ENCODE data around the gene CRELD2. TPM values are rescaled to one million over a fixed set of nuclear protein-coding genes. Genes with fewer than 3 reads are reported as not detected.

The CRELD2 gene
- total RNA-seq, 1 donor from 2014 or later, result 64.2 TPM

GRCh38 chr22:49956914-49957825 is 38.7 kb downstream of the CRELD2 start:
- DNase-seq (ENCODE audit: low read depth, low spot score), result no peak

- no peak for DNase-seq (ENCODE audit: low read depth, low spot score)
Measured at GRCh38 chr22:49957826-49958365, 39.5 kb downstream of the CRELD2 start.

- no peak for DNase-seq (ENCODE audit: low read depth, low spot score)
Measured at GRCh38 chr22:49958366-49958921, 40.0 kb downstream of the CRELD2 start.

- no peak for DNase-seq (ENCODE audit: low read depth, low spot score)
Measured at GRCh38 chr22:49958931-49959781, 40.7 kb downstream of the CRELD2 start.

GRCh38 chr22:49959782-49960158 is 41.3 kb downstream of the CRELD2 start:
- DNase-seq (ENCODE audit: low read depth, low spot score), result no peak

DNA sequence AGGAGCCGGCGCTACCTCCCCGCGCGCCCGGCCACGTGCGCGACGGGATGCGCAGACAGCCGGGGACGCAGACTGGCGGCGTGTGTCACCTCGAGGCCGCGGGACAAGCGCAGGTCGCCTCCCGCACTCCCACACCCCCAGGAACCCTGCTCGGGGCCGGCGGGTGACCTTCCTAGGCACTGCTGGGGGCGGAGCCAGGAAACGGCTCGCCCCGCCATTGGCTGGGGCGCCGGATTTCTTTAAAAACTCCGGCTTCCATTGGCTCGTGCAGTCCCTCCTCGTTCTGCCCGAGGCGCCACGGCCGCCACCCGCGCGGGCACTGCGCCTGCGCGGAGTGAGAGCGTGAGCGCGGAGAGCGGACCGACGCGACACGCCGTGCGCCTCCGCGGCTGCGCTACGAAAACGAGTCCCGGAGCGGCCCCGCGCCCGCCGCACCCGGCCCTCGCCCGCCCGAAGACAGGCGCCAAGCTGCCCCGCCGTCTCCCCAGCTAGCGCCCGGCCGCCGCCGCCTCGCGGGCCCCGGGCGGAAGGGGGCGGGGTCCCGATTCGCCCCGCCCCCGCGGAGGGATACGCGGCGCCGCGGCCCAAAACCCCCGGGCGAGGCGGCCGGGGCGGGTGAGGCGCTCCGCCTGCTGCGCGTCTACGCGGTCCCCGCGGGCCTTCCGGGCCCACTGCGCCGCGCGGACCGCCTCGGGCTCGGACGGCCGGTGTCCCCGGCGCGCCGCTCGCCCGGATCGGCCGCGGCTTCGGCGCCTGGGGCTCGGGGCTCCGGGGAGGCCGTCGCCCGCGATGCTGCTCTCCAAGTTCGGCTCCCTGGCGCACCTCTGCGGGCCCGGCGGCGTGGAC is 41.9 kb downstream of the CRELD2 start, which contains the start of gene PIM3:
Gene PIM3, plus strand, starts transcription at position 614 of the 846 bp plus-strand sequence. Its CDS starts 176 bp downstream, at position 790.
- DNase-seq (ENCODE audit: low read depth, low spot score), result peak; percentile 88

- no peak for DNase-seq (ENCODE audit: low read depth, low spot score)
Measured at GRCh38 chr22:49961005-49961600, 42.7 kb downstream of the CRELD2 start.

DNA sequence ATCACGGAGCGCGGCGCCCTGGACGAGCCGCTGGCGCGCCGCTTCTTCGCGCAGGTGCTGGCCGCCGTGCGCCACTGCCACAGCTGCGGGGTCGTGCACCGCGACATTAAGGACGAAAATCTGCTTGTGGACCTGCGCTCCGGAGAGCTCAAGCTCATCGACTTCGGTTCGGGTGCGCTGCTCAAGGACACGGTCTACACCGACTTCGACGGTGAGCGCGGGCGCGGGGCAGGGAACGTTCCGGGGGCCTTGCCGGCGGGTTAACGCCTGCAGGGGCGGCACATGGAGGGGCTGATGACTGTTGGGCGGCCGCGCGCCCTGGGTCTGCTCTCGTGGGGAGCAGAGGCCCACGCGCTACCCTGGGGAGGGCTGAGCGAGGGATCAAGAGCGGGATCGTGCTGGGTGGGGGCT is 43.2 kb downstream of the CRELD2 start:
- no peak for DNase-seq (ENCODE audit: low read depth, low spot score)

DNA sequence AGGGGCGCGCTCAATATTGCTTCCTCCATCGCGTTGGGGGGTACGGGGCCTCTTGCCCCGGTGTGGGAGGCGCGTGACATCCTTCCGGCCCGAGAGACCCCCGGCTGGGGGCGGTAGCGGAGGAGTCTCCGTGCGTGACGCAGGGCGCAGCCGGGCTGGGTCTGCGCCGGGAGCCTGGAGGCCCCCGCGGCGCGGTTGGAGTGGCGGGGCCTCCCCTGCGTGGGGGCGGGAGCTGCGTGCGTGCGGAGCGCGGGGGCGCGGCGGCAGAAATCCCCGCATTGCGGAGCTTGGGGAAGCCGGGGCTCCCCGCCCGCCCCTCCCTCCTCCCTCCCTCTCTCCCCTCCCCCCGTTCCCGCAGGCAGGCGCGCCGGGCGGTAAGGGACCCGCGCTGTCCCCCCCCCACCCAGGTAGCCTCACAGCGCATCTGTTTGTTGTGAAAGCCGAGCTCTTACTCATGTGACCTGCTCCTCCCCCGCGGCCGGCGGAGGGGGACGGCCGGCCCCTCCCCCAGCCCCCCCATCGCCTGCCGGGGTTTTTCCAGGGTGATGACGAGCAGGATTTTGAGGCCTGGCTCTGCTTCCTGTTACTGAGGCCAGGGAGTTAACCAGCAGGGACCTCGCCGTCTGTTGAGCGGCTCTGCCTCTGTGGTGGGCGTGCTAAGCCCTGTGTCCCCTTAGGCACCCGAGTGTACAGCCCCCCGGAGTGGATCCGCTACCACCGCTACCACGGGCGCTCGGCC is 43.7 kb downstream of the CRELD2 start:
- peak; percentile 73 for DNase-seq (ENCODE audit: low read depth, low spot score)

DNA sequence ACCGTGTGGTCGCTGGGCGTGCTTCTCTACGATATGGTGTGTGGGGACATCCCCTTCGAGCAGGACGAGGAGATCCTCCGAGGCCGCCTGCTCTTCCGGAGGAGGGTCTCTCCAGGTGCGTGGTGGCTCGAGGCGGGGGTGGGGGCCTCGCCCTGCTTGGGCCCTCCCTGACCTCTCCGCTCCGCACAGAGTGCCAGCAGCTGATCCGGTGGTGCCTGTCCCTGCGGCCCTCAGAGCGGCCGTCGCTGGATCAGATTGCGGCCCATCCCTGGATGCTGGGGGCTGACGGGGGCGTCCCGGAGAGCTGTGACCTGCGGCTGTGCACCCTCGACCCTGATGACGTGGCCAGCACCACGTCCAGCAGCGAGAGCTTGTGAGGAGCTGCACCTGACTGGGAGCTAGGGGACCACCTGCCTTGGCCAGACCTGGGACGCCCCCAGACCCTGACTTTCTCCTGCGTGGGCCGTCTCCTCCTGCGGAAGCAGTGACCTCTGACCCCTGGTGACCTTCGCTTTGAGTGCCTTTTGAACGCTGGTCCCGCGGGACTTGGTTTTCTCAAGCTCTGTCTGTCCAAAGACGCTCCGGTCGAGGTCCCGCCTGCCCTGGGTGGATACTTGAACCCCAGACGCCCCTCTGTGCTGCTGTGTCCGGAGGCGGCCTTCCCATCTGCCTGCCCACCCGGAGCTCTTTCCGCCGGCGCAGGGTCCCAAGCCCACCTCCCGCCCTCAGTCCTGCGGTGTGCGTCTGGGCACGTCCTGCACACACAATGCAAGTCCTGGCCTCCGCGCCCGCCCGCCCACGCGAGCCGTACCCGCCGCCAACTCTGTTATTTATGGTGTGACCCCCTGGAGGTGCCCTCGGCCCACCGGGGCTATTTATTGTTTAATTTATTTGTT is 44.6 kb downstream of the CRELD2 start:
- DNase-seq (ENCODE audit: low read depth, low spot score), result no peak

GRCh38 chr22:49963647-49964026 is 45.2 kb downstream of the CRELD2 start:
- no peak for DNase-seq (ENCODE audit: low read depth, low spot score)

DNA sequence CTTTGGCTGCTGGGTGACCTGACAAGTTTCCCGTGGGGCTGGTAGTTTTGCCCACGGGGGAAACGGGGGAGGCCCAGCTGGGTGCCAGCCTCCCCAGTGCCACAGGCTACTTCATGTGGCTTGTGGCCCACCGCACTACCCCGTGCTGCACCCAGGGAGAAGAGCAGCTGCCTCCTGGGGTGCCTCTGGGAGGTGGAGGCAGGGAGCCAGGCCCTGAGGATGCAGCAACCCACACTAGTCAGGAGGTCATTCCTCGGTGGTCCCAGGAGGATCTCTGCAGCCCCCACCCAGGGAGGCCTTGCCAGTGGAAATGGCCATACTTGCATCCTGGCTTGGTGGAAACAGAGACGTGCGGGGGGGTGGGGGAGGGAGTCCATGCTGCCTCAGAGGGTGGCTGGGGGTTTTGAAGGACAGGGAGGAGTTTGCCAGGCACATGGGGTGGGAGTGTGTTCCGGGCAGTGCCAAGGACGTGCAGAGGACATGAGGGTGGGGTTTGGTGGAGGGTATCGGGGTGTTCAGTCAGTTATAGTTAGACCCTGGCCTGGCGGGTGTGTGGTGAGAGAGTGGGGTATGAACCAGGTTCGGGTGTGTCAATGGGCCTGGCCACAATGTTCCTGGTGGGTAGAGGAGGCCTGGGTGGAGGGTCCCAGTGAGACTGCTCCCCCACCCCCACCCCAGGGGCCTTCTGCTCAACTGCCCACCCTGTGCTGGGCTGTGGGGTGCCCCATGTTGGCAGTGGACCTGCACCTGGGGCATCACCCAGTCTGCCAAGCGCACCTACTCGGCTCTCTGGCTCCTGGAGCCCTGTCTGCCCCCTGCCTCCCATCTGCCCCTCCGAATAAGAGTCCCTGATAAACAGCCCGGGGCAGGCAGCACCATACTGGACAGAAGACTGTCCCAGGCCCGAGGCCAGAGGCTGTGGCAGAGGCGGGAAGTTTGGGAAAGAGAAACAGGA is 46.0 kb downstream of the CRELD2 start:
- DNase-seq (ENCODE audit: low read depth, low spot score), result no peak

GRCh38 chr22:49965091-49966040 is 46.9 kb downstream of the CRELD2 start:
- no peak for DNase-seq (ENCODE audit: low read depth, low spot score)

DNA sequence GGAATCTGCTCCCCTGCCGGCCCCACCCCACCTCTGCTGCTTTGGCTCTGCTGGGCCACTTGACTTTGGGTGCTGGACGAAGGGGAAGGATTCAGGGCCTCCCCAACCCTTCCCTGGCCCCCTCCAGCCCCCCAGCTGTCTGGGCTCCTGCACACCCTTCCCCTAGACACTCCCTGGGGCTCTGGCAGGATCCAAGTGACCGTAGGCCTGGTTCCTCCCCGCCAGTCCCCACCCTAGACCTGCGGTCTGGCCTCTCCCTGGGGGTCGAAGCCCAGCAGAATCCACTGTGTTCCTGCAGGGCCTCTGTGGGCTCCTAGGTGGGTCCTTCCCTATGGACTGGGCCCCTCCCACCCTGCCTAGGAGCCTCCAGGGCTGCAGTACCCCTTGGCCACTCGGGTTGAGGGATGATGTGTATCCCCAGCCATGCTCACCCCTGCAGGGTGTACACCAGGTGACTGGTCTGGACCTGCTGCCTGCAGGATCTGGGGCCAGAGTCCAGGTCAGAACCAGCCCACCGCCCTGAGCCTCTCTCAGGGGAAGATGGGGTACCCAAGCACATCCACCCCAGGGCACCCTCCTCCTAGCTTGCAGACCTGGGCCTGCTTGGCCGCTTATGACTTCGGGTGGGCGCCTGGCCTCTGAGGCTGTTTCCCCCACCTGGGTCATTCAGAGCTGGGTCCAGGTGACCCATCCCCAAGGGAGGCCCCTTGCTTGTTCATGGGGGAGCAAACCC is 47.8 kb downstream of the CRELD2 start:
- no peak for DNase-seq (ENCODE audit: low read depth, low spot score)

All from pulmonary artery endothelial cell (primary cell).